Mammary epithelial cell (primary cell): ENCODE measurements around the gene GORAB.

Source experiments
- EZH2 ChIP-seq: IDR thresholded peaks from 2 replicates; pipeline ENCODE4 v1.6.1; 2012; ENCODE audit warnings: low read length, inconsistent platforms, borderline replicate concordance
- TF ChIP-seq, protein P1 (sequence below), 2 donors: IDR thresholded peaks in 1 of 2; conservative IDR thresholded peaks in 1 of 2; 2 replicates each; pipeline ENCODE4 v1.5.1; 2011 to 2012; ENCODE audit warnings: inconsistent platforms in 2 of 2, low read length in 2 of 2, mild to moderate bottlenecking in 2 of 2, control low read depth in 1 of 2, low read depth in 1 of 2; ENCODE audit not compliant: insufficient read depth in 1 of 2; ENCODE audit errors: extremely low read depth in 1 of 2

DNA sequence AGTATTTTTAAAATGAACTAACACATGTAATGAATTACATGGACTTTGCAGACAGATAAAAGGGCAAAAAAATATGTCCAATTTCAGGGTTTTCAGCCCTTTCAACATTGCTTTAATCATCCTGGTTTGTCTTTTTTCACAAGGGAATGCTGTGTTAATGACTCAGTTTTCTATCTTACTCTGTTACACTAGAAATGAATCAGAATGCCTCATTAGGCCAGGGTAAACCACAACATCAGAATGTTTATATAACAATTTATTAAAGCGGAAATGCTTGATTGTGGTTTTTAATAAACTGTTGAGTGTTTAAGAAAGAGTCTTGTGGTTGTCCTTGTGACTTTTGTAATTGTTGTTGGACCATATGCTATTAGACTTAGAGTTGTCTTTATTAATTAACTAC is 13.5 kb downstream of the GORAB start:
- TF ChIP-seq, protein P1, sequence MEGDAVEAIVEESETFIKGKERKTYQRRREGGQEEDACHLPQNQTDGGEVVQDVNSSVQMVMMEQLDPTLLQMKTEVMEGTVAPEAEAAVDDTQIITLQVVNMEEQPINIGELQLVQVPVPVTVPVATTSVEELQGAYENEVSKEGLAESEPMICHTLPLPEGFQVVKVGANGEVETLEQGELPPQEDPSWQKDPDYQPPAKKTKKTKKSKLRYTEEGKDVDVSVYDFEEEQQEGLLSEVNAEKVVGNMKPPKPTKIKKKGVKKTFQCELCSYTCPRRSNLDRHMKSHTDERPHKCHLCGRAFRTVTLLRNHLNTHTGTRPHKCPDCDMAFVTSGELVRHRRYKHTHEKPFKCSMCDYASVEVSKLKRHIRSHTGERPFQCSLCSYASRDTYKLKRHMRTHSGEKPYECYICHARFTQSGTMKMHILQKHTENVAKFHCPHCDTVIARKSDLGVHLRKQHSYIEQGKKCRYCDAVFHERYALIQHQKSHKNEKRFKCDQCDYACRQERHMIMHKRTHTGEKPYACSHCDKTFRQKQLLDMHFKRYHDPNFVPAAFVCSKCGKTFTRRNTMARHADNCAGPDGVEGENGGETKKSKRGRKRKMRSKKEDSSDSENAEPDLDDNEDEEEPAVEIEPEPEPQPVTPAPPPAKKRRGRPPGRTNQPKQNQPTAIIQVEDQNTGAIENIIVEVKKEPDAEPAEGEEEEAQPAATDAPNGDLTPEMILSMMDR (conservative IDR thresholded peaks at IDR 0.05 in 1 of 2, IDR thresholded peaks at IDR 0.05 in 1 of 2; ENCODE audit: extremely low read depth in 1 of 2, insufficient read depth in 1 of 2, low read depth in 1 of 2, low read length in 2 of 2) = no peak
- no peak for TF ChIP-seq EZH2
